ENCODE results near the gene DACH1. TPM values are rescaled to one million over a fixed set of nuclear protein-coding genes. Genes with fewer than 3 reads are reported as not detected.

Gene DACH1
- total RNA-seq, 4 donors from 2014 or later = 1.5 to 55.1 (median 4.7) TPM

DNA sequence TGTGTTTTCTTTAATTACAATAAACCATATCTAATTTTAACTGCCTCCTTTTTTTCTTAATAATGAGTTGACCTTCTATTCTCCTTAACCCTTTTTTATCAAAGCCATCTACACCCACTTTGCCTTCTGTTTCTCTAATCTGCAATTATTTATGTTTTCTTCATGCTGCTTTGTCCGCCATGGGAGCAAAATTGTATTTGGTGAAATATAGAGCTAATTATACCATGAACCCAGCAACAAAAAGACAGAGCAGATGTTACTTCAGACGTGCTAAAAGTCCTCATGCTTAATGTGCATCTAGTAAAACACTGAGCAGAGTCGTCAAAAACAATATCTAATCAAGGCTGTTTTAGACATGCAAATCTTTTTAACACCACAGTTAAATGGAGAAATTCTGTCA, 264.7 kb downstream of the DACH1 start:
- Histone ChIP-seq H3K4me1 (no peaks in the 10 kb centered on the region), H3K36me3 (no peaks in the 10 kb centered on the region), H3K9me3 (no peaks in the 10 kb centered on the region), H3K4me3 (no peak overlapping the region), H3K27ac (no peak overlapping the region), H3K27me3 (no peaks in the 10 kb centered on the region)
- TF ChIP-seq, protein P1, sequence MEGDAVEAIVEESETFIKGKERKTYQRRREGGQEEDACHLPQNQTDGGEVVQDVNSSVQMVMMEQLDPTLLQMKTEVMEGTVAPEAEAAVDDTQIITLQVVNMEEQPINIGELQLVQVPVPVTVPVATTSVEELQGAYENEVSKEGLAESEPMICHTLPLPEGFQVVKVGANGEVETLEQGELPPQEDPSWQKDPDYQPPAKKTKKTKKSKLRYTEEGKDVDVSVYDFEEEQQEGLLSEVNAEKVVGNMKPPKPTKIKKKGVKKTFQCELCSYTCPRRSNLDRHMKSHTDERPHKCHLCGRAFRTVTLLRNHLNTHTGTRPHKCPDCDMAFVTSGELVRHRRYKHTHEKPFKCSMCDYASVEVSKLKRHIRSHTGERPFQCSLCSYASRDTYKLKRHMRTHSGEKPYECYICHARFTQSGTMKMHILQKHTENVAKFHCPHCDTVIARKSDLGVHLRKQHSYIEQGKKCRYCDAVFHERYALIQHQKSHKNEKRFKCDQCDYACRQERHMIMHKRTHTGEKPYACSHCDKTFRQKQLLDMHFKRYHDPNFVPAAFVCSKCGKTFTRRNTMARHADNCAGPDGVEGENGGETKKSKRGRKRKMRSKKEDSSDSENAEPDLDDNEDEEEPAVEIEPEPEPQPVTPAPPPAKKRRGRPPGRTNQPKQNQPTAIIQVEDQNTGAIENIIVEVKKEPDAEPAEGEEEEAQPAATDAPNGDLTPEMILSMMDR (IDR thresholded peaks at IDR 0.05) = no peak
- TF ChIP-seq POLR2A (IDR thresholded peaks at IDR 0.05) = no peak
- DNase-seq = no peak
- intact Hi-C loops (cut with DNase I; ENCODE audit: low total_unique reads) = no loop called here

DNA sequence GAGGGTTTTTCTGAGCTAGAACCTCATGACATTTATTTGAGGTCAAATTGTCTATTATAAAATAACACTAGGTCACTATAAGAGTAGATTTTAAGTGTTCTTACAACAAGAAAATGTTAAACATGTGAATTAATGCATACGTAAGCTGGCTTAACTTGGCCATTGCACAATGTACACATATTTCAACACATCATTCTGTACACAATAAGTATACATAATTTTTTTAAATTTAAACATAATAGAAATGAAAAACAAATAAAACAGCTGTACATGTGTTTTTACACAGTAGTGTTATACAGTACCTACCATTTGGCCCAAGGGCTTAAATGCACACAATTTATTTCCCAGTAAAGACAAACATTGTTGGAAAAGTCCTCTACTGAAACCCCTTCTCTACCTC, 269.9 kb downstream of the DACH1 start:
- no peak for TF ChIP-seq POLR2A (IDR thresholded peaks at IDR 0.05)
- TF ChIP-seq, protein P1 (IDR thresholded peaks at IDR 0.05) = no peak
- Histone ChIP-seq H3K27me3 (no peaks in the 10 kb centered on the region), H3K4me1 (no peaks in the 10 kb centered on the region), H3K9me3 (no peaks in the 10 kb centered on the region), H3K27ac (no peak overlapping the region), H3K36me3 (no peaks in the 10 kb centered on the region), H3K4me3 (no peak overlapping the region)
- no peak for DNase-seq
- intact Hi-C loops (cut with DNase I; ENCODE audit: low total_unique reads) = no loop called here

DNA sequence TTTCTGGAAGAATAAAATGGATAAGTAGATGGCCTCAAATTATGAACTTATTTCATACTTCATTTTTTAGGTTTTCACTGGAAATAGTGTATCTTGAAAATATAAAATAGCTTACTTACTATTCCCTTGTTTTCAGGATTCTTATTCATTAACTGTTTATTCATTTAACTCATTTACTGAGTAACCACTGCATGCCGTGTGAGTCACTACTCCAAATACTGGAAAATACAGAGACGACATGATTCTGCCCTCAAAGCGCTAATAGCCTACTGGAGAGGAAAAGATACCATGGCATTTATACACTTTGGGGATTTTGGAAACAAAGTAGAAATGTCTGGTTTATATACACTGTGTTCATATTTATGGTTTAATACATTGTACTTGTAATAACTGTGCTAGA, 270.9 kb downstream of the DACH1 start:
- DNase-seq = no peak
- Histone ChIP-seq H3K27ac (no peak overlapping the region), H3K36me3 (no peaks in the 10 kb centered on the region), H3K27me3 (no peaks in the 10 kb centered on the region), H3K4me3 (no peak overlapping the region), H3K9me3 (no peaks in the 10 kb centered on the region), H3K4me1 (no peaks in the 10 kb centered on the region)
- intact Hi-C loops (cut with DNase I; ENCODE audit: low total_unique reads) = no loop called here
- TF ChIP-seq, protein P1 (IDR thresholded peaks at IDR 0.05) = no peak
- TF ChIP-seq POLR2A (IDR thresholded peaks at IDR 0.05) = no peak

DNA sequence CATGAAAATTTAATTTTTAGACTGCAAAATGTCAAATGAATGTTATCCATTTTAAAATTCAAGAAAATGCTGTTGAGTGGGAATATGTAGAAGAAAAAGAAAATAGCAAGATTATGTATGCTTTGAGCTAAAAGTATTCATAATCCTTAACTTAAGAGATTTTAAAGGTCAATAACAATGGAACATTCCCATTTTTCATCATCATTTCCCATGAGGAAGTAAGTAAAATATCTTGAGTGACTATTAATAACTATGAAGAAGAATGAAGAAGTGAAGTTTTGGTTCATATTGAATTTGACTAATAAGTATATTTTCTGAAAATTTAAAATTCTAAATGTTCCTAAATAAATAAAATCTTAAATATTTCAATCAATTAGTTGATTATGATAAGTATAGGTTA, 273.4 kb downstream of the DACH1 start:
- Histone ChIP-seq H3K9me3 (no peaks in the 10 kb centered on the region), H3K27ac (no peak overlapping the region), H3K36me3 (no peaks in the 10 kb centered on the region), H3K4me1 (no peaks in the 10 kb centered on the region), H3K27me3 (no peaks in the 10 kb centered on the region), H3K4me3 (no peak overlapping the region)
- DNase-seq = no peak
- intact Hi-C loops (cut with DNase I; ENCODE audit: low total_unique reads) = no loop called here
- no peak for TF ChIP-seq POLR2A (IDR thresholded peaks at IDR 0.05)
- TF ChIP-seq, protein P1 (IDR thresholded peaks at IDR 0.05) = no peak

DNA sequence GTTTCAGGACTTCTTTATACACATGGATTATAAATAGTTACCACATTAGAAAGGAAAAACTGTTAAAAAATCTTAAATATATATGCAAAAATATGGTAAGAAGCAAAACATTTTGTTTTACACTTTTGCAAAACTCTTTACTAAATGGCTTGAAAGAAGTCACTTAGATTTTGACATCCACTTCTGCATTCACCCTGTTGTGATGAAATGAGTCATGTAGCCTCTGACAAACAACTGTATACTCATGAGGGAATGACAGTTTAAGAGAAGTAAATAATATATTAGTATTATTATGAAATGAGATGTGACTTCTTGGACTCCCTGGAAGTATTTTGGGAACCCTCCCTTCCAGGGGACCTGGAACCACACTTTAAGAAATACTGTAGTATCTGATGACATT, 275.6 kb downstream of the DACH1 start:
- no peaks in the 10 kb centered on the region for H3K27me3 ChIP-seq
- H3K9me3 ChIP-seq = no peaks in the 10 kb centered on the region
- H3K36me3 ChIP-seq = no peaks in the 10 kb centered on the region
- TF ChIP-seq POLR2A (IDR thresholded peaks at IDR 0.05) = no peak
- TF ChIP-seq, protein P1 (IDR thresholded peaks at IDR 0.05) = no peak
- intact Hi-C loops (cut with DNase I; ENCODE audit: low total_unique reads) = no loop called here
- H3K27ac ChIP-seq = no peak overlapping the region
- DNase-seq = no peak
- H3K4me3 ChIP-seq = no peak overlapping the region
- no peaks in the 10 kb centered on the region for H3K4me1 ChIP-seq

Measured in uterus (tissue), 4 donors.